GM10266 (cell line): ENCODE data around the gene VMO1.

Experiments
- DNase-seq: peaks from one replicate; pipeline ENCODE4 v3.0.0; 2012; ENCODE audit errors: extremely low spot score
- TF ChIP-seq, protein P1 (sequence below): IDR thresholded peaks from 2 replicates; pipeline ENCODE4 v1.5.1; 2012; ENCODE audit warnings: mild to moderate bottlenecking, low read depth; ENCODE audit not compliant: control insufficient read depth, insufficient read depth; ENCODE audit errors: missing control alignments

The VMO1 gene

DNA sequence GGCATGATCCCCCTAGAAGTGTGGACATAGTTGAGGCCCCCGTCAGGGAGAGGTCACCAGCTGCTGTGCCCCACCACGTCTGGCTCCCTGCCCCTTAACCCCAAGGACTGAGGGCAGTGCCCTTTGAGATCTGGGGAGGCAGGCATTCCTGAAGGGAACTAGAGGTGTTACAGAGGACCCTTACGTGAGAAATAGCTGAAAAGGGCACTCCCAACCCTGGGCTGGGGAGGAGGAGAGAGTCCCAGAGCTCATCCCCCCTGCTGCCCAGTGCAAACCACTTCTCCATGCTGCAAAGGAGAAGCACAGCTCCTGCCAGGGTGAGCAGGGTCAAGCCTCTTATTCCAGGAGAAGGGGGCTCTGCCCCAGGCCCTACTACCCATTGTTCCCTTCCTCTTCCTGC, 36.7 kb upstream of the VMO1 start:
- TF ChIP-seq, protein P1, sequence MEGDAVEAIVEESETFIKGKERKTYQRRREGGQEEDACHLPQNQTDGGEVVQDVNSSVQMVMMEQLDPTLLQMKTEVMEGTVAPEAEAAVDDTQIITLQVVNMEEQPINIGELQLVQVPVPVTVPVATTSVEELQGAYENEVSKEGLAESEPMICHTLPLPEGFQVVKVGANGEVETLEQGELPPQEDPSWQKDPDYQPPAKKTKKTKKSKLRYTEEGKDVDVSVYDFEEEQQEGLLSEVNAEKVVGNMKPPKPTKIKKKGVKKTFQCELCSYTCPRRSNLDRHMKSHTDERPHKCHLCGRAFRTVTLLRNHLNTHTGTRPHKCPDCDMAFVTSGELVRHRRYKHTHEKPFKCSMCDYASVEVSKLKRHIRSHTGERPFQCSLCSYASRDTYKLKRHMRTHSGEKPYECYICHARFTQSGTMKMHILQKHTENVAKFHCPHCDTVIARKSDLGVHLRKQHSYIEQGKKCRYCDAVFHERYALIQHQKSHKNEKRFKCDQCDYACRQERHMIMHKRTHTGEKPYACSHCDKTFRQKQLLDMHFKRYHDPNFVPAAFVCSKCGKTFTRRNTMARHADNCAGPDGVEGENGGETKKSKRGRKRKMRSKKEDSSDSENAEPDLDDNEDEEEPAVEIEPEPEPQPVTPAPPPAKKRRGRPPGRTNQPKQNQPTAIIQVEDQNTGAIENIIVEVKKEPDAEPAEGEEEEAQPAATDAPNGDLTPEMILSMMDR: no peak
- no peak for DNase-seq

DNA sequence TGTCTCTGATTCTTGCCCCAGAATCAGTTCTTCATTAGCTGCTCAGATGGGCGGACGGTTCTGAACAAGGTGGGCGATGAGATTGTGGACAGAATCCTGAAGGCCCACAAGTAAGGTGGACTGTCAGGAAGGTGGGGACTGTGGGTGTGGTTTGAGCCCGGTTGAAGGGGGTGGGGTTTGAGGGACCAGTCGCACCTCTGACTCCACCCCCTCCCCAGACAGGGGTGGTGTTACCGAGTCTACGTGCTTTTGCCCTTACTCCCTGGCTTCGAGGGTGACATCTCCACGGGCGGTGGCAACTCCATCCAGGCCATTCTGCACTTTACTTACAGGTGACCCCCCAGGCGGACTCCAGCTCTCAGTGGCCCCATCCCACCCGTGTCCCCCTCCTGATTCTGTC, 32.1 kb upstream of the VMO1 start:
- DNase-seq: no peak
- TF ChIP-seq, protein P1: no peak

DNA sequence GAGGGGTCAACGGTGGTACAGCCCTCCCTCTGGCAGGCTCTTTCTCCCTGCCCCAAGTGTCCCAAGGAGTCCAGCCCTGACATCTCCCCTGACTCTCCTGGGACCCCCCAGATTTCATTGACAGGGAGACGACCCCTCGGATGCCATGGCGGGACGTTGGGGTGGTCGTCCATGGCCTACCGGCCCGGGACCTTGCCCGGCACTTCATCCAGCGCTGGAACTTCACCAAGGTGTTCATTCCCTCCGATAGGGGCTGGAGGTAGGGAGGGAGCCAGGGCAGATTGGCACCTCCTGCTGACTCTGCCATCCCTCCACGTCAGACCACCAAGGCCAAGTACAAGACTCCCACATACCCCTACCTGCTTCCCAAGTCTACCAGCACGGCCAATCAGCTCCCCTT, 30.7 kb upstream of the VMO1 start:
- TF ChIP-seq, protein P1: no peak
- DNase-seq: no peak

DNA sequence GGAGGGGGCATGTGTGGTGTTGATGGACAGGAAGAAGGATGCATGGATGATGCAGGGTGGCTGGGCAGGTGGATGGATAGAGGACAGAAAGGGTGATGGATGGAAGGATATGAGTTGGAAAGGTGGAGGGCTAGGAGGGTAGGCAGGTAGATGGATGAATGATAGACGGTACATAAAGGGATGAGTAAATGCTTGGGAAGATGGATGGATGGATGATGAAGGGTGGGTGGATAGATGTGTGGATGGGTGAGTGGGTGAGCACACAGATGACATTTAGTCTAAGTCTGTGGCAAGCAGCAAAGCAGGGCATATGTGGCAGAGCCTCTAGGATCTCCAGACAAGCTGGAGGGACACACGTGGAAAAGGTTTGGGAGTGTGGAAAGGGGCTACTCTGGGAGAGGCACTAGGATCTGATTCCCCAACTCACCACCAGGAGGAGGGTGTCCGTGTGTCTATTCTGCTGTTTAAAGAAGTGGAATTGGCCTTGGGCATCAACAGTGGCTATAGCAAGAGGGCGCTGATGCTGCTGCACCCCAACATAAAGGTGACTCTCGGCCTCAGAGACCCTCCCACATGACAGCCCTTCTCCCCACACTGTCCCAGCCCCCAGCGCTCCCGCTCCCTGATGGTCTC, 29.0 kb upstream of the VMO1 start:
- TF ChIP-seq, protein P1: no peak
- DNase-seq: no peak

DNA sequence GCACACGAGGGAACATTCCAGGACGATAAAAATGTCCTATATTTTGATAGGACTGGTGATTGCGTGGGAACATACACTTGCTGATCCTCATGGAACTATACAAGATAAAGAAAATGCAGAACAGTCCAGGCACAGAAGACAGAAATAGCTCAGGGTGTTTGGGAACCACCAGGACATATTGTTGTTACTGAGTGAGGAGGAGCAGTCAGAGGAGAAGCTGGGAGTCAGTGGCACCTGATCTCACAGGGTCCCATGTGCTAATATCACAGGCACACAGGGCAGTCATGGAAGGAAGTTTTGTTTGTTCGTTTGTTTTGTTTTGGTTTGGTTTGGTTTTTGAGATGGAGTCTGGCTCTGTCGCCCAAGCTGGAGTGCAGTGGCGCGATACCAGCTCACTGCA, 26.5 kb upstream of the VMO1 start:
- DNase-seq: no peak
- TF ChIP-seq, protein P1: no peak

DNA sequence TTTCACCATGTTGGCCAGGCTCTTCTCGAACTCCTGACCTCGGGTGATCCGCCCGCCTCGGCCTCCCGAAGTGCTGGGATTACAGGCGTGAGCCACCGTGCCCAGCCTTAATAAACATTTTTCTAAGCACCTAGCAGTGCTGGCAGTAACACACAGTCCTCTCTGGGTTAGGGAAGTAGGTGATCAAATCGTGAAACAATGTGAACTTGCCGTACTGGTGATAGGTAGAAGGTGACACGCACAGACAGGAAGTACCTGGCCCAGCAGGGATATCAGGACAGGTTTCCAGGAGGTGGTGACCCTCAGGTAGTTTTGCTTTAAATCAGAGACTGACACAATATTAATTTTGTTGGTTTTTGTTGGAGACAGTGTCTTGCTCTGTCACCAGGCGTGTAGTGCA, 25.3 kb upstream of the VMO1 start:
- DNase-seq: no peak
- TF ChIP-seq, protein P1: no peak

DNA sequence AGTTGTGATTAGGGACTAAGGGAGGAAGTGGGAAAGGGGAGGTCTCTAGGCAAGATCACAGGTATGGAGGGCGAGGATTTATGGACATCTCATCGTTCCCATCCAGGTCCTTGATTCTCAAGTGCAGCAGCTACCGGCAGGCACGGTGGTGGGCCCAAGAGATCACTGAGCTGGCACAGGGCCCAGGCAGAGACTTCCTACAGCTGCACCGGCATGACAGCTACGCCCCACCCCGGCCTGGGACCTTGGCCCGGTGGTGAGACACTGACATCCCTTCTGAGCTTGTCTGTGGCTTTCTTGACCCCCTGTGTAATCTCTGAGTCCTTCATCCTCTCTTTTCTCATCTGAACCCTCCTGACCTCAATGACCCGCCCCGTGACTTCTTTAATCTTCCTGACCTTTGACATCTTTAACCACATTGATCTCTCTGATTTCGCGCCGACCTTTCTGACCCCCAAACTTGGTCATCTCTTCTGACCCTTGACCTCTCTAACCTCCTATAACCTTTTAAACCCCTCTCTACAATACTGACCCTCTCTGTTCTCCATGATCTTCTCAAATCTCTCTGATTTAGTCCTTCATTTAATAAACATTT, 24.6 kb upstream of the VMO1 start:
- TF ChIP-seq, protein P1: no peak
- no peak for DNase-seq
